CD4-positive, alpha-beta T cell treated with Interleukin-15 for 1 hour (primary cell): ENCODE results near the gene GRIN1.
A peak's percentile ranks its signal among the peaks of the same experiment; 100 is the strongest.
"Not testable (repeated sequence)": the region's sequence is repeated elsewhere in the genome, so short reads cannot be mapped to it uniquely, and the experiment has no call there.

Experiments used
- DNase-seq: peaks from one replicate; pipeline ENCODE4 v3.0.0-alpha.2; 2020

Gene GRIN1

GRCh38 chr9:137111788-137112563 is 27.0 kb upstream of the GRIN1 start:
- DNase-seq, result no peak

GRCh38 chr9:137112564-137113384 is 26.2 kb upstream of the GRIN1 start:
- no peak for DNase-seq

- no peak for DNase-seq
Measured at GRCh38 chr9:137113385-137114159, 25.4 kb upstream of the GRIN1 start.

- no peak for DNase-seq
Measured at GRCh38 chr9:137114220-137114612, 24.7 kb upstream of the GRIN1 start.

GRCh38 chr9:137114613-137115393 is 24.2 kb upstream of the GRIN1 start, which contains the start of gene DPP7:
DPP7 (minus strand) TSS chr9:137114733; CDS start chr9:137114713, 20 bp downstream.
- DNase-seq, result peak; percentile 73

- DNase-seq, result no peak
Measured at GRCh38 chr9:137115394-137116026, 23.4 kb upstream of the GRIN1 start.

GRCh38 chr9:137116027-137116507 is 22.9 kb upstream of the GRIN1 start:
- no peak for DNase-seq

- DNase-seq, result no peak
Measured at GRCh38 chr9:137116728-137117127, 22.2 kb upstream of the GRIN1 start.

GRCh38 chr9:137117269-137117731 is 21.7 kb upstream of the GRIN1 start:
- no peak for DNase-seq

- DNase-seq, result not testable (repeated sequence)
Measured at GRCh38 chr9:137118092-137118603, 20.8 kb upstream of the GRIN1 start.

GRCh38 chr9:137121927-137122795 is 16.8 kb upstream of the GRIN1 start:
- not testable (repeated sequence) for DNase-seq

GRCh38 chr9:137122796-137123467 is 16.0 kb upstream of the GRIN1 start:
- not testable (repeated sequence) for DNase-seq

- DNase-seq, result no peak
Measured at GRCh38 chr9:137123468-137123837, 15.5 kb upstream of the GRIN1 start.

- not testable (repeated sequence) for DNase-seq
Measured at GRCh38 chr9:137123952-137124462, 14.9 kb upstream of the GRIN1 start.

- no peak for DNase-seq
Measured at GRCh38 chr9:137126786-137127185, 12.2 kb upstream of the GRIN1 start.

GRCh38 chr9:137127301-137128157 is 11.4 kb upstream of the GRIN1 start:
- DNase-seq, result peak; percentile 55

- no peak for DNase-seq
Measured at GRCh38 chr9:137128158-137128861, 10.6 kb upstream of the GRIN1 start.
